Right atrium auricular region (tissue), 2 donors: Measurements from ENCODE around the gene SPOCK1. TPM values are rescaled to one million over a fixed set of nuclear protein-coding genes. Genes with fewer than 3 reads are reported as not detected.

Experiments
- DNase-seq: peaks from one replicate; pipeline ENCODE4 v3.0.0-alpha.2; 2019; ENCODE audit warnings: low spot score
- H3K27ac ChIP-seq, 2 donors: fragments of 200-600 bp; sonication (generic); 1 replicate in 1 of 2; 2 replicates in 1 of 2; pipeline ENCODE4 v1.5.1; 2016 to 2019
- H3K27me3 ChIP-seq, 2 donors: fragments of 200-600 bp; sonication (generic); one replicate each; pipeline versions ENCODE4 v1.5.1 to v1.6.0; 2017 to 2019
- H3K36me3 ChIP-seq: fragments of 200-600 bp; sonication (generic); one replicate; pipeline ENCODE4 v1.5.1; 2016
- H3K4me1 ChIP-seq, 2 donors: fragments of 200-600 bp; sonication (generic); one replicate each; pipeline versions ENCODE4 v1.5.1 to v1.6.0; 2017 to 2019
- H3K4me3 ChIP-seq, 2 donors: fragments of 200-600 bp; sonication (generic); 1 replicate in 1 of 2; 2 replicates in 1 of 2; pipeline ENCODE4 v1.5.1; 2017 to 2019; ENCODE audit warnings: mild to moderate bottlenecking in 1 of 2, moderate library complexity in 1 of 2
- H3K9me3 ChIP-seq, 2 donors: fragments of 200-600 bp; sonication (generic); one replicate each; pipeline ENCODE4 v1.5.1; 2019
- total RNA-seq, 2 donors: library from RNA; depleted of rRNA; stranded (reverse); fragments of >200 nt; gene quantifications; one replicate each; pipeline ENCODE4 v1.1.0, GENCODE V29; 2016
- TF ChIP-seq, protein P1 (sequence below), 2 donors: fragments of 200-600 bp; sonication (generic); IDR thresholded peaks; one replicate each; pipeline ENCODE4 v1.5.1; 2019; ENCODE audit warnings: antibody characterized with exemption in 2 of 2

Gene SPOCK1
- total RNA-seq, 2 donors from 2014 or later, result 59.8 to 84.5 TPM

DNA sequence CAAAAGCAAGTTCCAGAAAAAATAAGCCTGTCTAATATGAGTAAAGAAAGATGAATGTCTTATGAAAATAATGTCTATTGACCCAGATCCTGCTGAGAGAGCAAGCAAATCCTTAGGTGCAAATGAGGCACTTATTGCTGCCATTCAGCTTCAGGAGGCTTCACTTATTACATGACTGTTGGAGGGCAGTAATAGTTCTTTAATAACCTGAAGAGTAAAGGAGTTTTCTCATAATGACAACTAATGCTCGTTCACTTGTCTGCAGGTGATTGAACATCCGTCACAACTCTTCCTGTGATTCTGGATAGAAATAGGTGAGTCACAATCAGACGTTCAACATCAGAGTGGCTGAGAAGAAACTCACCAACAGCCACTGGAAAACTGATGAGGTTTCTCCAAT lies 58.3 kb downstream of the SPOCK1 start:
- no peak for DNase-seq
- Histone ChIP-seq H3K9me3 (no peaks in the 10 kb centered on the region), H3K4me1 (peaks cover 0 to 8% of the 10 kb centered on the region in 2 donors), H3K36me3 (no peaks in the 10 kb centered on the region), H3K27me3 (no peaks in the 10 kb centered on the region), H3K27ac (no peak overlapping the region), H3K4me3 (no peak overlapping the region)
- TF ChIP-seq, protein P1, sequence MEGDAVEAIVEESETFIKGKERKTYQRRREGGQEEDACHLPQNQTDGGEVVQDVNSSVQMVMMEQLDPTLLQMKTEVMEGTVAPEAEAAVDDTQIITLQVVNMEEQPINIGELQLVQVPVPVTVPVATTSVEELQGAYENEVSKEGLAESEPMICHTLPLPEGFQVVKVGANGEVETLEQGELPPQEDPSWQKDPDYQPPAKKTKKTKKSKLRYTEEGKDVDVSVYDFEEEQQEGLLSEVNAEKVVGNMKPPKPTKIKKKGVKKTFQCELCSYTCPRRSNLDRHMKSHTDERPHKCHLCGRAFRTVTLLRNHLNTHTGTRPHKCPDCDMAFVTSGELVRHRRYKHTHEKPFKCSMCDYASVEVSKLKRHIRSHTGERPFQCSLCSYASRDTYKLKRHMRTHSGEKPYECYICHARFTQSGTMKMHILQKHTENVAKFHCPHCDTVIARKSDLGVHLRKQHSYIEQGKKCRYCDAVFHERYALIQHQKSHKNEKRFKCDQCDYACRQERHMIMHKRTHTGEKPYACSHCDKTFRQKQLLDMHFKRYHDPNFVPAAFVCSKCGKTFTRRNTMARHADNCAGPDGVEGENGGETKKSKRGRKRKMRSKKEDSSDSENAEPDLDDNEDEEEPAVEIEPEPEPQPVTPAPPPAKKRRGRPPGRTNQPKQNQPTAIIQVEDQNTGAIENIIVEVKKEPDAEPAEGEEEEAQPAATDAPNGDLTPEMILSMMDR (IDR thresholded peaks at IDR 0.05), result no peak

DNA sequence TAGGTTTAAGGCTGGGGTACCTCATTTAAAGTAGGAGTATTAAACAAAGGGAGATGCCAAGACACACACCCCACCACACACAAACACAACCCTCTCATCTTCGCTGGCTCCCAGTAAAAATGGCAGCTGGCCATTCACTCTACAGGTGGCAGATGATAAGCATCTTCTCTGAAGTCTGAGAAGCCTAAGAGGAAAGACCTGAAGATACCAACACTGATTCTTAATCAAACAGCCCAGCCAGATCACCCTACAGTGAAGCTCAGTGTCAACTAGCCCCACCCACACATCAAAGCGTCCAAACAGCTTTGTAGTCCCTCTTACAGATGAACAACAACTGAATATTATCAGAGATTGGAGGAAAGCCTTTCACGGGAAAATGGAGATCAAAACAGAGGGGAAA lies 59.5 kb downstream of the SPOCK1 start:
- no peak overlapping the region for H3K27ac ChIP-seq
- TF ChIP-seq, protein P1 (IDR thresholded peaks at IDR 0.05), result no peak

DNA sequence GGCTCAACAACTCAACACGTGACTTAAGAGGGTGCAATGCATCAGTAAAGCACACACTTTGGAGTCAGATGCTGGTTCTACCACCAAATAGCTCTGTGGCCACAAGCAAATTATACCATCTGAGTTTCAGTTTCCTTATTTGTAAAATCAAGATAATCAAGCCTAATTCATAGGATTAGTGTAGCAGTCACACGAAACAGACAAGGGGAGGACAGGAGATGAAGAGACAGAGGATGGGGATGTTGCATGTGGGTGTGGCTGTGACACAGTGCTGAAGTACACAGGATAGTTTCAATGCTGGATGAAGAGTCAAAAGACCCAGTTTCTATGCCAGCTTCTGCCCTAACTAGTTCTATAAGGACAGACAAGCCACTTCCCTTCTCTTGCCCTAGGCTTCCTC lies 60.2 kb downstream of the SPOCK1 start:
- Histone ChIP-seq H3K4me3 (no peak overlapping the region), H3K36me3 (no peaks in the 10 kb centered on the region), H3K27ac (no peak overlapping the region), H3K9me3 (no peaks in the 10 kb centered on the region), H3K27me3 (no peaks in the 10 kb centered on the region), H3K4me1 (peaks cover 0 to 8% of the 10 kb centered on the region in 2 donors)
- no peak for DNase-seq
- TF ChIP-seq, protein P1 (IDR thresholded peaks at IDR 0.05), result no peak

More for the DNA sequence above, 59.5 kb downstream of the SPOCK1 start:
- Histone ChIP-seq H3K4me1 (peaks cover 0 to 8% of the 10 kb centered on the region in 2 donors), H3K27me3 (no peaks in the 10 kb centered on the region), H3K4me3 (no peak overlapping the region), H3K36me3 (no peaks in the 10 kb centered on the region), H3K9me3 (no peaks in the 10 kb centered on the region)
- DNase-seq, result no peak

DNA sequence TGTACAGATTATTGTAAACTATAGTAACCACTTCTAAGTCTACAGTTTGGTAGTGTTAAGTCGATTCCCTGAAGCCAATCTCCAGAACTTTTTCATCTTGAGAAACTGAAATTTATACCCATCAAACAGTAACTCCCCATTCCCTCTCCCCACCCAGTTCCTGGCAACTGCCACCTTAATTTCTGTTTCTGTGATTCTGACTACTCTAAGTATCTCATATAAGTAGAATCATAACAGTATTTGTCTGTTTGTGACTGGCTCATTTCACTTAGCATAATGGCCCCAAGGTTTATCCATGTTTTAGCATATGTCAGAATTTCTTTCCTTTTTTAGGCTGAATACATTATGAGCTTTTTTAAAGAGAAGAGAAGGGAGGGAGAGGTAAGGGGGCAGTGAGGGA lies 61.4 kb downstream of the SPOCK1 start:
- Histone ChIP-seq H3K4me1 (peaks cover 0 to 5% of the 10 kb centered on the region in 2 donors), H3K27ac (no peak overlapping the region), H3K4me3 (no peak overlapping the region), H3K27me3 (no peaks in the 10 kb centered on the region), H3K9me3 (no peaks in the 10 kb centered on the region), H3K36me3 (no peaks in the 10 kb centered on the region)
- TF ChIP-seq, protein P1 (IDR thresholded peaks at IDR 0.05), result no peak
- no peak for DNase-seq

DNA sequence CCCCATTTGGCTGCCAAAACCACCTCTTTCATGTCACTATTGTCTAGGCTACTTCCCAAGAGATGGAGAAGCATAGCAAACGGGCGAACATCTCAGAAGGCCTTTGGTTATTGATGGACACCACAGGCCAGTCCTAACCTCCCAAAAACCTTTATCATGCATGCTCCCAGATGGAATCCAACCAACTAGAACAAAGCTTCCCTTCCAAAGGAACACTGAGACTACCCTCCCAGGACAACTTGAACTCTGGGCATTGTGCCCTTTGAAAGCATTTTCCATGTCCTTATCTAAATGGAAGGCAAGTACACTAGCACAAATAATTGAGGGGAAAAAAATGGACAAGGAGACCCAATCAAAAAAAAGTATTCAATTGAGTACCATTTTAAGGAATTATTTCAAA lies 65.6 kb downstream of the SPOCK1 start:
- no peaks in the 10 kb centered on the region for H3K4me1 ChIP-seq
- TF ChIP-seq, protein P1 (IDR thresholded peaks at IDR 0.05), result no peak
- H3K27ac ChIP-seq, result no peak overlapping the region
- DNase-seq, result no peak
- H3K4me3 ChIP-seq, result no peak overlapping the region
- no peaks in the 10 kb centered on the region for H3K36me3 ChIP-seq
- no peaks in the 10 kb centered on the region for H3K9me3 ChIP-seq
- H3K27me3 ChIP-seq, result no peaks in the 10 kb centered on the region

DNA sequence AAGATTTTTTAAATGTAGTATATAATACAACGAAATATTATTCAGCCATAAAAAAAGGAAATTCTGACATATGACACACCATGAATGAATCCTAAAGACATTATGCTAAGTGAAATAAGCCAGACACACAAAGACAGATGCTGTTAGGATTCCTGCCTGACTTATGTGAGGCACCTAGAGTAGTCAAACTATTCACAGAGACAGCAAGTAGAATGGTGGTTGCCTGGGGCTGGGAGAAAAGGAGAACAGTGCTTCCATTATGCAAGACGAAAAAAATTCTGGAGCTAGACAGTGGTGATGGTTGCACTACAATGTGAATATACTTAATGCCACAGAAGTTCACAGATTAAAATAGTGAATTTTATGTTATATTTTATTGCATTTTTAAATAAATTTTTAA lies 66.8 kb downstream of the SPOCK1 start:
- no peak overlapping the region for H3K27ac ChIP-seq
- H3K4me1 ChIP-seq, result no peaks in the 10 kb centered on the region
- no peaks in the 10 kb centered on the region for H3K27me3 ChIP-seq
- no peaks in the 10 kb centered on the region for H3K36me3 ChIP-seq
- H3K9me3 ChIP-seq, result no peaks in the 10 kb centered on the region
- no peak overlapping the region for H3K4me3 ChIP-seq
- TF ChIP-seq, protein P1 (IDR thresholded peaks at IDR 0.05), result no peak
- DNase-seq, result no peak
